Retinal pigment epithelial cell (primary cell): Measurements from ENCODE around the gene PRKCZ.

ENCODE experiments used
- DNase-seq: peaks from one replicate; pipeline ENCODE4 v3.0.0-alpha.2; 2010; ENCODE audit warnings: low read depth
- H3K4me3 ChIP-seq: 2 replicates; pipeline ENCODE4 v1.5.1; 2011; ENCODE audit warnings: mild to moderate bottlenecking, low read length, control low read depth, moderate library complexity
- TF ChIP-seq, protein P1 (sequence below): conservative IDR thresholded peaks from 2 replicates; pipeline ENCODE4 v1.5.1; 2011; ENCODE audit warnings: low read depth, low read length, control low read depth, inconsistent platforms

Gene PRKCZ

GRCh38 chr1:2080884-2081283, 30.7 kb downstream of the PRKCZ start:
- DNase-seq = no peak
- H3K4me3 ChIP-seq = no peak overlapping the region
- TF ChIP-seq, protein P1, sequence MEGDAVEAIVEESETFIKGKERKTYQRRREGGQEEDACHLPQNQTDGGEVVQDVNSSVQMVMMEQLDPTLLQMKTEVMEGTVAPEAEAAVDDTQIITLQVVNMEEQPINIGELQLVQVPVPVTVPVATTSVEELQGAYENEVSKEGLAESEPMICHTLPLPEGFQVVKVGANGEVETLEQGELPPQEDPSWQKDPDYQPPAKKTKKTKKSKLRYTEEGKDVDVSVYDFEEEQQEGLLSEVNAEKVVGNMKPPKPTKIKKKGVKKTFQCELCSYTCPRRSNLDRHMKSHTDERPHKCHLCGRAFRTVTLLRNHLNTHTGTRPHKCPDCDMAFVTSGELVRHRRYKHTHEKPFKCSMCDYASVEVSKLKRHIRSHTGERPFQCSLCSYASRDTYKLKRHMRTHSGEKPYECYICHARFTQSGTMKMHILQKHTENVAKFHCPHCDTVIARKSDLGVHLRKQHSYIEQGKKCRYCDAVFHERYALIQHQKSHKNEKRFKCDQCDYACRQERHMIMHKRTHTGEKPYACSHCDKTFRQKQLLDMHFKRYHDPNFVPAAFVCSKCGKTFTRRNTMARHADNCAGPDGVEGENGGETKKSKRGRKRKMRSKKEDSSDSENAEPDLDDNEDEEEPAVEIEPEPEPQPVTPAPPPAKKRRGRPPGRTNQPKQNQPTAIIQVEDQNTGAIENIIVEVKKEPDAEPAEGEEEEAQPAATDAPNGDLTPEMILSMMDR = no peak

GRCh38 chr1:2081326-2081885, 31.2 kb downstream of the PRKCZ start:
- TF ChIP-seq, protein P1 = no peak
- no peak for DNase-seq
- H3K4me3 ChIP-seq = no peak overlapping the region

DNA sequence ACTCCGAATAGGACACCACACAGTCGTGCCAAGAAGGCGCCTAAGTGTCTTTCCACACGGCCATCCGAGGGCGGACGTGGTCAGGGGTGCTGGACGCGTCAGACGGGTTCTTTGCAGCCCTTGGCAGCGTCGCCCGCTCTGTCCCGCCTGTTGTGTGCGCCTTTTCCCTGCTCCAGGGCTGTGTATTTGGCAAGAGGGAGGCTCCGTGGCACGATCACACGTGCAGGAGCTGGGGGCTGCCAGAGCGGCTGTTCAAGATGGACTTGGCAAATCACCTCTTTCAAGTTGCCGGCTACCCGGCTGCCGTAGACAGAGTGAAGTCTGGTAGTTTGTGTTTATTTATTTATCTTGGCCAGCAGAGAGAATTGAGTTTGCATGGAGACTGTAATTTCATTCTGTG, 31.9 kb downstream of the PRKCZ start:
- H3K4me3 ChIP-seq = no peak overlapping the region
- no peak for DNase-seq
- TF ChIP-seq, protein P1 = no peak

DNA sequence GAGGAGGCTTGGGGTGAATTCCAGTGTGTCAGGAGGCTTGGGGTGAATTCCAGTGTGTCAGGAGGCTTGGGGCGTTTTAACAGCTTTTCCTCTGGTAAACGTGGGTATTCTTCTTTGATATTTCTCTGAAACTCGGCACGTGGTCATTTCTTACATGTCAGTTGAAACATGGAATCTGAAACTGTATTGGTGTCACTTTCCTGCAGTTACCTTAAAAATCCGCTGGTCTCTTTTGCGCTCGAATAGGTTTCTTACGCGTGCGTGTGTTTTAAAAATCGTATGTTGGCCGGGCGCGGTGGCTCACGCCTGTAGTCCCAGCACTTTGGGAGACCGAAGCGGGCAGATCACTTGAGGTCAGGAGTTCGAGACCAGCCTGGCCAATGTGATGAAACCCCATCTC, 33.5 kb downstream of the PRKCZ start:
- H3K4me3 ChIP-seq = no peak overlapping the region
- TF ChIP-seq, protein P1 = no peak

DNA sequence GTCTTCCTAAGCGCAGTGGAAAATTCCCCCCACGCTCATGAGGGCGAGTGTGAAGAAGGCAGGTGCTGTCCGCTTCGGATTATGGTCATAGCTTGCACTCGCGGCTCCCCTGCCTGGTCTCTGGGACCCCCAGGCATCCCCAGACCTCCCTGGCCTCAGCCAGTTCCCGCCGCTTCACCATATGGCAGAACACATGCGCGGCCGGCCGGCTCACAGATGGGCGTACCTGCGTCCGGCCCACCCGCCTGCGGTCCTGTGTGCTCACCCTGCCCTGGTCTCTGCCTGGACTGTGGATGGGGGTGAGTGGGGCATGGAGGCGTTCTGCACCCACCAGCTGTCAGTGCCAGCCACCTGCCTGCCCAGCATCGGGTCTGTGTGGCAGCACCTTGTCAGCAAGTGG, 34.1 kb downstream of the PRKCZ start:
- no peak for DNase-seq
- TF ChIP-seq, protein P1 = no peak
- H3K4me3 ChIP-seq = no peak overlapping the region

More for the DNA sequence above, 33.5 kb downstream of the PRKCZ start:
- no peak for DNase-seq

GRCh38 chr1:2085080-2085479, 34.9 kb downstream of the PRKCZ start:
- H3K4me3 ChIP-seq = no peak overlapping the region
- no peak for DNase-seq
- TF ChIP-seq, protein P1 = no peak

- TF ChIP-seq, protein P1 = no peak
- no peak for DNase-seq
Observed at GRCh38 chr1:2086446-2087078, 36.4 kb downstream of the PRKCZ start.

More at GRCh38 chr1:2086446-2087078, 36.4 kb downstream of the PRKCZ start:
- H3K4me3 ChIP-seq = no peak overlapping the region
